ENCODE data around the gene PSME3IP1.
"Not testable (repeated sequence)": the region's sequence is repeated elsewhere in the genome, so short reads cannot be mapped to it uniquely, and the experiment has no call there.

Gene PSME3IP1

DNA sequence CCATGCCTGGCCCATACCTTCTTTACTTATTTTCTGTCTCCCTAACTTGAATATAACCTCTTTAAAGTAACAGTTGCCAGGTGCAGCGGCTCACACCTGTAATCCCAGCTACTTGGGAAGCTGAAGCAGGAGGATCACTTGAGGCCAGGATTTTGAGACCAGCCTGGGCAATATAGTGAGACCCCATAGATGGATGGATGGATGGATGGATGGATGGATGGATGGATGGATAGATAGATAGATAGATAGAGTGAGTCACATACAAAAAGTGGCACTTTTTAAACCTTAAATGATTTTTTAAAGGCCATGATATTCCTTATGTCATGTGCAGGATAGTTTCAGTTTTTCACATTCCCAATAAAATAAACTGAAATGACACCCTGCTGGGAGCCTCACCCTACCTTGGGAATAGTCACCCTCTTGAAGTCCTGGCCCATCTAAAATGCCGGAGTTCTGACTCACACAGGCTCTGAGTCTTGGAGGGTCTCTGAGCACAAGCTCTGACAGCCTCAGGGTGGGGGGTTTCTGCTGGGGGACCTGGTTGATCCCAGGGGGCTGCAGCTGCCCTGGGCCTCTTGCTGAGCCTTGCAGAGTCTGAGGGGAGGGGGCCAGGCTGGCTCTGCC lies 67.3 kb downstream of the PSME3IP1 start:
- no peaks in the 10 kb centered on the region for H3K36me3 Mint-ChIP-seq (ENCODE audit: low read depth)
- DNase-seq, result no peak
- no peak overlapping the region for H3K27ac Mint-ChIP-seq
- H3K9me3 Mint-ChIP-seq, result no peaks in the 10 kb centered on the region
- peaks cover 8% of the 10 kb centered on the region for H3K4me1 Mint-ChIP-seq (ENCODE audit: low read depth)
- H3K27me3 Mint-ChIP-seq, result no peaks in the 10 kb centered on the region
- no peak overlapping the region for H3K4me3 Mint-ChIP-seq

DNA sequence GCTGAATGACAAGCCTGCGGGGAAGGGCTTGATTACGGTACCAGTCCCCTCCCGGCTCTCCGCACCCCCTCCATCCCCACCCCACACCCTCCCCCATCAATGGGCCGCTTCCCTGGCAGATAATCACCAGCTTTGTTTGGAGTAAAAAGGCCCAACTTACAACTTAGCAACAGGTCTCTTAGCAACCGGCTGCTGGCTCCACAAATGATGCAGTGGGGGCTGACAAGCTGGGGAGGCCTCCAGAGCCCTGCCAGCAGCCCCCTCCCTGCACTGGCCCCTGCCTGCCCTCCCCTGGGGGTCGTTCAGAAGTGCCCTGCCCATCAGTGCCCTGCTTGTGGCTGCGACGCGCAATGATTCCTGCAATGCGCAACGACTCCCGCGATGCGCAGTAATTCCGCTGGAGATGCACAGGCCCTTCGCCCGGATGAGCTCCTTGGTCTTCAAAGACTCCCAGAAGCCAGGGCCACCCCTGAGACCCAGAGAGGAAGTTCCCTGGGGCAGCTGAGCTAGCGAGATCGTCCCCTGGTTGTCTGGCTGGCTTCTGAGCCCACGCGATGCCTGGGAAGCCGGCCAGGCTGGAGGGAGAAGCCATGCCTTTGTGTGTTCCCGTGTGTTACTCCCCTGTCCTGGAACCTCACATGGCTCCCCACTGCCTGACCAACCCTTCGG lies 70.2 kb downstream of the PSME3IP1 start:
- no peak overlapping the region for H3K27ac Mint-ChIP-seq

DNA sequence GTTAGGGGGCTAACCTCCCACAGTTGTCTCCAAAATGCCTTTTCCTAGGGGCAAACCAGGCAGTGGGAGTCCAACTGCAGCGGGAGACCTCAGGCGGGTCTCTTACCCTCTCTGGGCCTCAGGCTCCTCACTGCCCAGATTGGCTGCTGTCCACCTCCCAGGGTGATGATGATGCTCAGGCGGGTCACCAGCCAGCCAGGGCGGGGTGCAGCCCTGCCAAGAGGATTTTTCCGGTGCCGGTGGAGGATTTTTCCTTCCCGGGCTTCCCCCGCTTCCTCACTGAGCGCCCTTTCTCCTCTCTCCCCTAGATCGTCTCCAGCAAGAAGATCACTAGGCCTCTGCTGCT lies 70.7 kb downstream of the PSME3IP1 start:
- H3K27me3 Mint-ChIP-seq, result no peaks in the 10 kb centered on the region
- no peak overlapping the region for H3K4me3 Mint-ChIP-seq
- no peak for DNase-seq
- H3K4me1 Mint-ChIP-seq (ENCODE audit: low read depth), result peaks cover 9% of the 10 kb centered on the region
- H3K36me3 Mint-ChIP-seq (ENCODE audit: low read depth), result no peaks in the 10 kb centered on the region
- H3K9me3 Mint-ChIP-seq, result no peaks in the 10 kb centered on the region
- no peak overlapping the region for H3K27ac Mint-ChIP-seq

More for the DNA sequence above, 70.2 kb downstream of the PSME3IP1 start:
- H3K36me3 Mint-ChIP-seq (ENCODE audit: low read depth), result no peaks in the 10 kb centered on the region
- DNase-seq, result no peak
- no peaks in the 10 kb centered on the region for H3K27me3 Mint-ChIP-seq
- no peaks in the 10 kb centered on the region for H3K9me3 Mint-ChIP-seq
- H3K4me3 Mint-ChIP-seq, result no peak overlapping the region
- peaks cover 9% of the 10 kb centered on the region for H3K4me1 Mint-ChIP-seq (ENCODE audit: low read depth)

DNA sequence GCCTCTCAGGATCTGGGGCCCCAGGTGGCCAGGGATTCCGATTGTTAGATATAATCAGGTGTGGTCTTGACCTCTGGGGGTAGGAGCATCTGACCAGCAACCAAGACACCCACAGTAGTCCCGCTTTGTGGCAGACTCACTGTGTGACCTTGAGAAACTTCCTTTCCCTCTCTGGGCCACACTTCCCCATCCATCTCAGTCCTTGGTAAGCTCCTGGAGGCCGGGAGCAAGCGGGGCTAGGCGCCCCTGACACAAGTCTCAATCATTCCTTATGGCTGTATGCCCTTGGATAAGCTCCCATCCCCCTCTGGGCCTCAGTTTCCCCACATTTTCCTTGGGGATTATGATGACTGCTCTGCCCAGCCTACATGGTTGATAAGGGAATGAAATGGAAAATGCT lies 72.2 kb downstream of the PSME3IP1 start:
- Mint-ChIP-seq H3K27ac (no peak overlapping the region), H3K4me1 (ENCODE audit: low read depth) (peaks cover 9% of the 10 kb centered on the region), H3K9me3 (no peaks in the 10 kb centered on the region), H3K36me3 (ENCODE audit: low read depth) (no peaks in the 10 kb centered on the region), H3K27me3 (no peaks in the 10 kb centered on the region), H3K4me3 (no peak overlapping the region)
- DNase-seq, result no peak

DNA sequence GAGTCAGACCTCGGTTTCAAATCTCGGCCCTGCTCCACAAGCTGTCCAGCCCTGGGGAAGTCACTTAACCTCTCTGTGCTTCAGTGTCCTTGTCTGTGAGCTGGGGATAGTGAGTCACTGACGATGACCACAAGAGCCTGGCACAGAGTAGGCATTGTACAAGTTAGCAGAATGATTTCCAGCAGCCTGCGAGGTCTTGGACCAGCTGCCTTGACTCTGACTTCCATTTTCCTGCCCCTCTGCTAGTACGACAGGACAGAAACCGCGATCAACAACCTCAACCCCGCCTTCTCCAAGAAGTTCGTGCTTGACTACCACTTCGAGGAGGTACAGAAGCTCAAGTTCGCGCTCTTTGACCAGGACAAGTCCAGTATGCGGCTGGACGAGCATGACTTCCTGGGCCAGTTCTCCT lies 72.8 kb downstream of the PSME3IP1 start:
- Mint-ChIP-seq H3K9me3 (no peaks in the 10 kb centered on the region), H3K36me3 (ENCODE audit: low read depth) (no peaks in the 10 kb centered on the region), H3K27me3 (no peaks in the 10 kb centered on the region), H3K27ac (no peak overlapping the region), H3K4me3 (no peak overlapping the region), H3K4me1 (ENCODE audit: low read depth) (peaks cover 9% of the 10 kb centered on the region)
- DNase-seq, result no peak

DNA sequence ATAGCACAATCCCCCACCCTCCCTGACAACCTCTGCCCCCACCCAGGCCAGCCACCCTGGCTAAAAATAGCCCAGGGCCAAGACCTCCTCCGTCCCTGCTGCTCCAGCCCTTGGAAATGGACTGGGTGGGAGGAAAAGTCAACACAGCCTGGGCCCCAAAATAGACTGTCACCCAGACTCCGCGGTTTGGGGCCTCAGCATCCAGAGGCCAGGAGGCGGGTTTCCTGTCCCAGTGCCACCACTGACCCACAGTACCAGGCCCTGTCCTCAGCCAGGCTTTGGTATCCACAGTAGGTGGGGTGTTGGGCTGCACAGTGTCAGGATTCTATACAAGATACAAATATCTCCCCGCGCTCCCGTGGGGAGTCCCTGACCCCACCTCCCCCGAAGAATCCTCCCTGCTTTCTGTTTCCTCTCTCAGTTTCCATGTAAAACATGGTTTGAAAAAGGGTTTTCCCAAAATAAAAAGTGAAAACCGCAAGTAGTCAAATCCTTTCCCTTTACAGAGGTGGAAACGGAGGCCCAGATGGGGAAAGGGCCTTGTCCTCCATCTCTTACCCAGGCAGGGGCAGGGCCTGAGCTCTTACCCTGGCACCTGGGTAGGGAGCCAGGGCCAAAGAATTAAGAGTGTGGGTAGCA lies 73.3 kb downstream of the PSME3IP1 start:
- H3K4me1 Mint-ChIP-seq (ENCODE audit: low read depth), result peaks cover 9% of the 10 kb centered on the region
- H3K9me3 Mint-ChIP-seq, result no peaks in the 10 kb centered on the region
- DNase-seq, result no peak
- no peaks in the 10 kb centered on the region for H3K36me3 Mint-ChIP-seq (ENCODE audit: low read depth)
- H3K4me3 Mint-ChIP-seq, result no peak overlapping the region
- H3K27me3 Mint-ChIP-seq, result no peaks in the 10 kb centered on the region
- H3K27ac Mint-ChIP-seq, result no peak overlapping the region

DNA sequence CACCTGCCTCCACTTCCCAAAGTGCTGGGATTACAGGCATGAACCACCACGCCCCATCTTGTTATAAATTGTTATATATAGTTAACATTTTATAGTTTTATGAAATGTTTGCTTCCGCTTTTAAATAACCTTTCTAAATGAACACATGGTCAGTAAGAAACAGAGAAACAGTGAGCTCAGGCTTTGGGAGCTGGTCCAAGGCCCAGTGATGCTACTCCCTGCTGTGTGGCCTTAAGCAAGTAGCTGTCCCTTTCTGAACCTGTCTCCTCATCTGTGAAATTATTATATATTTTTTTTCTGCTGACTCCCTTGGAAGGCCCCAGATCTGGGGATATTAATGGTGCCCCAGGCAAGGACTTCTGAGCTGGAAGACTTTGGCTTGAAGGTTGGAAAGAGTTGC lies 74.4 kb downstream of the PSME3IP1 start:
- Mint-ChIP-seq H3K27ac (no peak overlapping the region), H3K27me3 (no peaks in the 10 kb centered on the region), H3K36me3 (ENCODE audit: low read depth) (no peaks in the 10 kb centered on the region), H3K4me1 (ENCODE audit: low read depth) (peaks cover 13% of the 10 kb centered on the region), H3K4me3 (no peak overlapping the region), H3K9me3 (no peaks in the 10 kb centered on the region)
- DNase-seq, result no peak

DNA sequence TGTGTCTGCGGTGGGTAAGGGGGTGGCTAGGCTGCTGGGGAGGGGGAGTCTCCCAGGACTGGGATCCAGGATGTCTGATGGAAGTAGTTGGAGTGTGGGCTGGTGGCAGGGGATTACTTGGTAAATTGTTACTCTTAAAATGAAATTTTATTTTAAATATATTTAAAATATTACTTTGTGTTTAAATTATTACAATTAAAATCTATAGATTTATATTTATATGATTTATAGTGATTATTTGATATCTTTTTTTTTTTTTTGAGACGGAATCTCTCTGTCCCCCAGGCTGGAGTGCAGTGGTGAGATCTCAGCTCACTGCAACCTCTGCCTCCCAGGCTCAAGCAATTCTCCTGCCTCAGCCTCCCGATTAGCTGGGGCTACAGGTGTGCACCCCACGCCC lies 74.9 kb downstream of the PSME3IP1 start:
- no peak overlapping the region for H3K27ac Mint-ChIP-seq
- no peaks in the 10 kb centered on the region for H3K9me3 Mint-ChIP-seq
- H3K4me1 Mint-ChIP-seq (ENCODE audit: low read depth), result peaks cover 14% of the 10 kb centered on the region
- DNase-seq, result no peak
- no peaks in the 10 kb centered on the region for H3K27me3 Mint-ChIP-seq
- H3K36me3 Mint-ChIP-seq (ENCODE audit: low read depth), result no peaks in the 10 kb centered on the region
- no peak overlapping the region for H3K4me3 Mint-ChIP-seq

DNA sequence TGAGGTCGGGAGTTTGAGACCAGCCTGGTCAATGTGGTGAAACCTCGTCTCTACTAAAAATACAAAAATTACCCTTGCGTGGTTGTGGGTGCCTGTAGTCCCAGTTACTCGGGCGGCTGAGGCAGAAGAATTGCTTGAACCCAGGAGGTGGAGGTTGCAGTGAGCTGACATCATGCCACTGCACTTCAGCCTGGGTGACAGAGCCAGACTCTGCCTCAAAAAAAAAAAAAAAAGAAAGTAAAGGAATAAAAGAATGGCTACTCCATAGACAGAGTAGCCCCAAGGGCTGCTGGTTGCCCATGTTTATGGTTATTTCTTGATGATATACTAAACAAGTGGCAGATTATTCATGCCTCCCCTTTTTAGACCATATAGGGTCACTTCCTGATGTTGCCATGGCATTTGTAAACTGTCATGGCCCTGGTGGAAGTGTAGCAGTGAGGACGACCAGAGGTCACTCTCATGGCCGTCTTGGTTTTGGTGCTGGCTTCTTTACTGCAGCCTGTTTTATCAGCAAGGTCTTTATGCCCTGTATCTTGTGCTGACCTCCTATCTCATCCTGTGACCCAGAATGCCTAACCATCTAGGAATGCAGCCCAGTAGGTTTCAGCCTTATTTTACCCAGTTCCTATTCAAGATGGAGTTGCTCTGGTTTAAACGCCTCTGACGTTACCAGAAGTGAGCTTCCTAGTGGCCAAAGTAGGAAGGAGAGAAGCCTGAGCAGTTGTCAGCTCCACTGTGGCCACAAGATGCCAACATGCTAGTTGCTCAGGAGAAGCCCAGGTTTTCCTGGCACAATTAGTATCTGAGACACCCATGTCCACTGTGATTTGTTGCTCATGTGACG lies 76.4 kb downstream of the PSME3IP1 start:
- H3K27me3 Mint-ChIP-seq; H3K4me3 Mint-ChIP-seq; H3K36me3 Mint-ChIP-seq (ENCODE audit: low read depth); H3K27ac Mint-ChIP-seq; H3K9me3 Mint-ChIP-seq; DNase-seq: not testable (repeated sequence)
- H3K4me1 Mint-ChIP-seq (ENCODE audit: low read depth), result peaks cover 24% of the 10 kb centered on the region

DNA sequence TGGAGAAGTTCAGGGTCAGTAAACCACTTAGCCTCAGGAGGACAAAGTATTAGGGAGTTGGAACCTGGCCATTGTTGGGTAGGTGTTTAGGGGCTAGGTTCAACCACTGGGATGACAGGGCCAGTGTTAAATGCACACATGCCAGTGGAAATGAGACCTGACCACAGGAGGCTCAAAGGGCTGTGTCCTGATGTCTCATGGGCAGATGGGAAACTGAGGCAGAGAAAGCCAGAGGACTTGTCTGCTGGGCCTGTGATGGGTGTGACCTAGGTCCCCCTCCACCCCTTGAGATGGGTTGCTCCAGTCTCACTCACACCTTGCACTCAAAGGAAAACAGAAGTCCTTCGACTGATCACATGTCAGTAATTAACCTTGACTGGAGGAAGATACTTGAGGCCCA lies 77.4 kb downstream of the PSME3IP1 start:
- Mint-ChIP-seq H3K27ac (no peak overlapping the region), H3K4me1 (ENCODE audit: low read depth) (peaks cover 25% of the 10 kb centered on the region), H3K36me3 (ENCODE audit: low read depth) (no peaks in the 10 kb centered on the region), H3K9me3 (no peaks in the 10 kb centered on the region), H3K27me3 (no peaks in the 10 kb centered on the region), H3K4me3 (no peak overlapping the region)
- DNase-seq, result no peak

DNA sequence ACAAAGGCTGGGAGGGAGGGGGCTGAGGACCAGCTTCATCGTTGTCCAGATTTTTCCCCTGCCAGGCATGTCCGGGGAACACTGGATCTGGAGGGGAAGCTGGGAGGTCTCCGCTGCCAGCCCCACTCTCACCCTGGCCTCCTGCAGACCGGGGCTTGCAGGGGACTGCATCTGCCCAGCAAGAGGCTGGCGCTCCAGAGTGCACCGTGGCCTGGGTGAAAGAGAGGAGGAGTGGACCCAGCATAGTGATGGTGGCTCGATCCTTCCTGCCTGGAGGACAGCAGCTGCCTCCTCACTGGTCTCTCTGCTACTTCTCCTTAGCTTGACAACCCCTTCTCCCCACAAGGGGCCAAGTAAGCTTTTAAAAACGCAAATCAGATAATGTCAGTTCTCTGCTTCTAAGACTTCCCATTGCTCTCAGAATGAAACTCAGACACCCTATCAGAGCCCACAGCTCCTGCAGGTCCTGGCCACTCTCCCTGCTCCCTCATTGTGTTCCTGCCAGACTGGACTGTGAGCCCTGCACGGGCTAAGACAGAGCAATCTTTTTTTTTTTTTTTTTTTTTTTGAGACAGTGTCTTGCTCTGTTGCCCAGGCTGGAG lies 78.4 kb downstream of the PSME3IP1 start:
- Mint-ChIP-seq H3K27ac (peak overlapping the region; percentile 49), H3K27me3 (no peaks in the 10 kb centered on the region), H3K36me3 (ENCODE audit: low read depth) (no peaks in the 10 kb centered on the region), H3K9me3 (no peaks in the 10 kb centered on the region), H3K4me1 (ENCODE audit: low read depth) (peaks cover 17% of the 10 kb centered on the region), H3K4me3 (no peak overlapping the region)
- DNase-seq, result no peak

DNA sequence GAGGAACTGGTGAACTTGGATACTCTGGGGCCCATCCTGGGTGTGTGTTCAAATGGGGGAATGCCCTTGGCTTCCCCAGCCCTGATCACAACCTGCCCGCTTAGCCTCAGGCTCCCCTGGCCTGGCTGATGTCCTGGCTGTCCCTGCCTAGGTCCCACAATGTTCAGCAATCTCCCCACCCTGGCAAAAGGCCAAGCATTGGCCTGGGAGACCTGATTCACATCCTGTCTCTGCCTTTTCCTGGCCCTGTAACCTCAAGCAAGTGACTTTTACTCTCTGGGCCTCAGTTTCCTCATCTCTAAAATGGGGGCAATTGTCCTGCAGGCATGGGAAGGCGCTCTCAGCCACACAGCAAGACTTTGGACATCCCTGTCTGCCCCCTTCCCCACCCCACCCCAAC lies 79.1 kb downstream of the PSME3IP1 start:
- no peak for DNase-seq
- H3K36me3 Mint-ChIP-seq (ENCODE audit: low read depth), result no peaks in the 10 kb centered on the region
- H3K27me3 Mint-ChIP-seq, result no peaks in the 10 kb centered on the region
- H3K9me3 Mint-ChIP-seq, result no peaks in the 10 kb centered on the region
- H3K4me1 Mint-ChIP-seq (ENCODE audit: low read depth), result peaks cover 16% of the 10 kb centered on the region
- H3K4me3 Mint-ChIP-seq, result no peak overlapping the region
- no peak overlapping the region for H3K27ac Mint-ChIP-seq

DNA sequence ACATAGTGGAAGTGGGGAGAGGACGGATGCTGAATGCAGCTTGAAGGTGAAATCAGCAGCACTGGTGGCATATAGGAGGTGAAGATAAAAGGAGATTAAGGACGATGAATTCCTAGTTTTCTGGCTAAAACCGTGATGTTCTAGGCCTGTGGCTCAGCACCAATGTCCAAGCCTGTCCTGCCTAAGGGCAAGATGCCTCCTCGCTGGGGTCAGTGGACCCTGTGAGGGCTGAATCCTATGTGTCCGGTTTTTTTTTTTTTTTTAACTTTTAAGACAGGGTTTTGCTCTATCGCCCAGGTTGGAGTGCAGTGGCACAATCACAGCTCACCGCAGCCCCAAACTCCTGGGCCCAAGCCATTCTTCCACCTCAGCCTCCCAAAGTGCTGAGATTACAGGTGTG lies 80.7 kb downstream of the PSME3IP1 start:
- Mint-ChIP-seq H3K4me1 (ENCODE audit: low read depth) (peaks cover 18% of the 10 kb centered on the region), H3K9me3 (no peaks in the 10 kb centered on the region), H3K27me3 (no peaks in the 10 kb centered on the region), H3K36me3 (ENCODE audit: low read depth) (no peaks in the 10 kb centered on the region), H3K4me3 (no peak overlapping the region), H3K27ac (no peak overlapping the region)
- no peak for DNase-seq

DNA sequence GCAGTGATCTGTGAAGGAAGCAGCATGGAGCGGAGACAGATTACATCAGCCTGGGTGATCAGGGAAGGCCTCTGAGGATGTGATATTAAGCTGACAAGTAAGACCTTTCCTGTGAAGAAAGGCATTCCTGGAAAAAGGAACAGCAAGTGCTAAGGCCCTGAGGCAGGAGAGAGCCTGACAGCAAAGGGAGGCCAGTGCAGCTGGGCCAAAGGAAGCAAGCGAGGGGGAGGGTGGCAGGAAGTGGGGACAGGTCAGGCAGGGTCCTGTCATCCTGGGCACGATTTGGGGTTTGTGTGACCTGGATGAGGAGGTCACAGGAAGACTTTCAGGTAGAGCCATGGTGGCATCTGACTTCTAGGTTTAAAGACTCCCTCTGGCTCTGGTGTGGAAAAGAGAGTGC lies 81.1 kb downstream of the PSME3IP1 start:
- no peaks in the 10 kb centered on the region for H3K36me3 Mint-ChIP-seq (ENCODE audit: low read depth)
- H3K4me1 Mint-ChIP-seq (ENCODE audit: low read depth), result peaks cover 20% of the 10 kb centered on the region
- no peak overlapping the region for H3K4me3 Mint-ChIP-seq
- no peak overlapping the region for H3K27ac Mint-ChIP-seq
- no peak for DNase-seq
- no peaks in the 10 kb centered on the region for H3K27me3 Mint-ChIP-seq
- H3K9me3 Mint-ChIP-seq, result no peaks in the 10 kb centered on the region
